PC-3 (cell line): ENCODE measurements around the gene AUTS2. TPM values are rescaled to one million over a fixed set of nuclear protein-coding genes. Genes with fewer than 3 reads are reported as not detected.

Experiments used
- ATAC-seq: fragments of 200-7000 bp; cut with Tn5 transposase; 2 replicates; pipeline ENCODE4 v1.9.1; 2020; ENCODE audit warnings: mild to moderate bottlenecking, moderate library complexity
- BruUV-seq: library from RNA; stranded (reverse); fragments of 400-500 nt; replicated peaks from 2 replicates; lab custom pipeline; 2021; lab: Mats Ljungman, UMichigan
- CTCF ChIA-PET: fragments of 300-600 bp; sonication (Branson Sonifier 250); formaldehyde crosslinking; loops from one replicate; lab custom pipeline; 2022; ENCODE audit warnings: antibody characterized with exemption; lab: Charles Lee
- POLR2A ChIA-PET: fragments of 300-600 bp; sonication (Branson Sonifier 250); formaldehyde crosslinking; loops from one replicate; lab custom pipeline; 2022; ENCODE audit warnings: antibody characterized with exemption; ENCODE audit not compliant: unreplicated experiment; lab: Charles Lee
- DNase-seq: peaks from one replicate; pipeline ENCODE4 v3.0.0-alpha.2; 2015
- H2AFZ ChIP-seq: fragments of 300-600 bp; sonication (generic); 2 replicates; pipeline ENCODE4 v1.6.0; 2016; ENCODE audit warnings: antibody characterized with exemption, low read length
- H3F3A ChIP-seq: fragments of 300-600 bp; sonication (generic); one replicate; pipeline ENCODE4 v1.6.0; 2017; ENCODE audit warnings: antibody characterized with exemption, low read length, control low read depth, mild to moderate bottlenecking; ENCODE audit not compliant: unreplicated experiment
- H3K27ac ChIP-seq: fragments of 300-600 bp; sonication (generic); 2 replicates; pipeline ENCODE4 v1.5.1; 2016; ENCODE audit warnings: mild to moderate bottlenecking, low read length
- H3K27me3 ChIP-seq: fragments of 300-600 bp; sonication (generic); 2 replicates; pipeline ENCODE4 v1.6.1; 2016; ENCODE audit warnings: low read length, mixed read lengths
- H3K36me3 ChIP-seq: fragments of 300-600 bp; sonication (generic); 2 replicates; pipeline ENCODE4 v1.6.1; 2016; ENCODE audit warnings: low read depth, mixed run types, low read length, mixed read lengths
- H3K4me1 ChIP-seq: fragments of 300-600 bp; sonication (generic); 2 replicates; pipeline ENCODE4 v1.5.1; 2016; ENCODE audit warnings: low read length; ENCODE audit not compliant: insufficient read depth
- H3K4me2 ChIP-seq: fragments of 300-600 bp; sonication (generic); 2 replicates; pipeline ENCODE4 v1.6.0; 2016; ENCODE audit warnings: low read length
- H3K4me3 ChIP-seq: fragments of 300-600 bp; sonication (generic); 2 replicates; pipeline ENCODE4 v1.5.1; 2016; ENCODE audit warnings: mild to moderate bottlenecking, low read length, mixed read lengths
- H3K79me2 ChIP-seq: fragments of 300-600 bp; sonication (generic); 2 replicates; pipeline ENCODE4 v1.6.1; 2017; ENCODE audit warnings: low read length, mixed read lengths
- H3K9ac ChIP-seq: fragments of 300-600 bp; sonication (generic); 2 replicates; pipeline ENCODE4 v1.6.0; 2016; ENCODE audit warnings: mild to moderate bottlenecking, low read length
- H3K9me2 ChIP-seq: fragments of 300-600 bp; sonication (generic); replicated peaks from 2 replicates; pipeline ENCODE4 v1.6.1; 2016; ENCODE audit warnings: mixed run types, low read length, mixed read lengths
- H3K9me3 ChIP-seq: fragments of 300-600 bp; sonication (generic); 2 replicates; pipeline ENCODE4 v1.6.1; 2016; ENCODE audit warnings: low read length, mixed read lengths
- H4K20me1 ChIP-seq: fragments of 300-600 bp; sonication (generic); 2 replicates; pipeline ENCODE4 v1.6.1; 2016; ENCODE audit warnings: low read length, mixed read lengths
- CTCF ChIP-seq: fragments of 300-600 bp; sonication (generic); conservative IDR thresholded peaks from 2 replicates; pipeline ENCODE4 v1.5.1; 2017; ENCODE audit warnings: antibody characterized with exemption, low read depth, mild to moderate bottlenecking, low read length
- EZH2 ChIP-seq: fragments of 300-600 bp; sonication (generic); IDR thresholded peaks from one replicate; pipeline ENCODE4 v1.6.1; 2017; ENCODE audit warnings: antibody characterized with exemption, mild to moderate bottlenecking, low read length; ENCODE audit not compliant: unreplicated experiment
- EZH2phosphoT487 ChIP-seq: fragments of 300-600 bp; sonication (generic); IDR thresholded peaks from 2 replicates; pipeline ENCODE4 v1.6.1; 2018; ENCODE audit warnings: mild to moderate bottlenecking, antibody characterized with exemption, low read length, borderline replicate concordance
- intact Hi-C: fragments of 100-400 bp; cut with micrococcal nuclease; formaldehyde crosslinking; loops from 2 replicates; pipeline ENCODE4 v1.9.0; 2023
- total RNA-seq: library from RNA; depleted of rRNA; stranded (reverse); fragments of >200 nt; gene quantifications from 2 replicates; pipeline ENCODE4 v1.2.3, GENCODE V29; 2014

AUTS2 gene
- total RNA-seq, 1 experiment from 2014 or later: not detected

GRCh38 chr7:69836702-69837101, 238.4 kb downstream of the AUTS2 start:
- H3K4me1 ChIP-seq: no peaks in the 10 kb centered on the region
- H3K36me3 ChIP-seq: no peaks in the 10 kb centered on the region
- H4K20me1 ChIP-seq: no peaks in the 10 kb centered on the region
- ATAC-seq: no peak
- no peak overlapping the region for H3K27ac ChIP-seq
- no peaks in the 10 kb centered on the region for H3K9me2 ChIP-seq
- no peaks in the 10 kb centered on the region; the same call in 1 of the 2 replicates for H3K9me3 ChIP-seq
- no peak overlapping the region for H3K4me3 ChIP-seq
- DNase-seq: no peak
- TF ChIP-seq CTCF: no peak
- no peak for TF ChIP-seq EZH2phosphoT487
- TF ChIP-seq EZH2: no peak
- intact Hi-C loops: no loop called here
- ChIA-PET POLR2A (no interaction called here), CTCF (no interaction called here)
- no peaks in the 10 kb centered on the region for H3K27me3 ChIP-seq
- H3K4me2 ChIP-seq: no peak overlapping the region
- no peak overlapping the region for H3K9ac ChIP-seq
- no TSS peak for BruUV-seq
- no peak overlapping the region for H2AFZ ChIP-seq
- no peaks in the 10 kb centered on the region for H3K79me2 ChIP-seq
- H3F3A ChIP-seq: no peaks in the 10 kb centered on the region

GRCh38 chr7:69837387-69838068, 239.3 kb downstream of the AUTS2 start:
- Histone ChIP-seq H3K9me3 (no peaks in the 10 kb centered on the region; the same call in 1 of the 2 replicates), H3K9ac (no peak overlapping the region), H3K4me3 (no peak overlapping the region), H3K36me3 (no peaks in the 10 kb centered on the region), H3F3A (no peaks in the 10 kb centered on the region), H2AFZ (no peak overlapping the region), H3K27ac (no peak overlapping the region), H3K27me3 (no peaks in the 10 kb centered on the region), H3K9me2 (no peaks in the 10 kb centered on the region), H3K79me2 (no peaks in the 10 kb centered on the region), H3K4me1 (no peaks in the 10 kb centered on the region), H4K20me1 (no peaks in the 10 kb centered on the region), H3K4me2 (no peak overlapping the region)
- TF ChIP-seq EZH2phosphoT487: no peak
- TF ChIP-seq CTCF: no peak
- no TSS peak for BruUV-seq
- ATAC-seq (no peak), DNase-seq (no peak)
- POLR2A ChIA-PET: no interaction called here
- intact Hi-C loops: no loop called here
- CTCF ChIA-PET: no interaction called here

- no peak overlapping the region for H3K4me3 ChIP-seq
- H3K36me3 ChIP-seq: no peaks in the 10 kb centered on the region
- no peaks in the 10 kb centered on the region for H3K9me2 ChIP-seq
- intact Hi-C loops: no loop called here
- no peaks in the 10 kb centered on the region for H3K4me1 ChIP-seq
- no peak overlapping the region for H3K4me2 ChIP-seq
- CTCF ChIA-PET: no interaction called here
- POLR2A ChIA-PET: no interaction called here
- H2AFZ ChIP-seq: no peak overlapping the region
- H3K9me3 ChIP-seq: no peaks in the 10 kb centered on the region; the same call in 1 of the 2 replicates
- no peaks in the 10 kb centered on the region for H3K79me2 ChIP-seq
- TF ChIP-seq EZH2phosphoT487 (no peak), EZH2 (no peak), CTCF (no peak)
- no peak overlapping the region for H3K27ac ChIP-seq
- H4K20me1 ChIP-seq: no peaks in the 10 kb centered on the region
- H3K9ac ChIP-seq: no peak overlapping the region
- H3F3A ChIP-seq: no peaks in the 10 kb centered on the region
- ATAC-seq (no peak), DNase-seq (no peak)
- BruUV-seq: no TSS peak
- no peaks in the 10 kb centered on the region for H3K27me3 ChIP-seq
Measured at GRCh38 chr7:69839782-69840181, 241.5 kb downstream of the AUTS2 start.
